BJ (cell line): ENCODE data around the gene B4GALNT1. TPM values are rescaled to one million over a fixed set of nuclear protein-coding genes. Genes with fewer than 3 reads are reported as not detected.
"Not testable (repeated sequence)": the region's sequence is repeated elsewhere in the genome, so short reads cannot be mapped to it uniquely, and the experiment has no call there.

Experiments
- CTCF ChIA-PET: fragments of 350-600 bp; formaldehyde crosslinking; extraction: SDS; loops from one replicate; lab custom pipeline; 2021; ENCODE audit warnings: antibody characterized with exemption, inconsistent platforms; lab: Yijun Ruan, JAX
- POLR2A ChIA-PET: fragments of 300-600 bp; sonication (Branson Sonifier 250); formaldehyde crosslinking; extraction: SDS; loops from one replicate; lab custom pipeline; 2021; ENCODE audit warnings: antibody characterized with exemption; lab: Charles Lee
- DNase-seq: peaks from one replicate; pipeline ENCODE4 v3.0.0-alpha.2; 2011; ENCODE audit warnings: low read depth
- H3K27me3 ChIP-seq: 2 replicates; pipeline ENCODE4 v1.6.0; 2011; ENCODE audit warnings: low read length; ENCODE audit not compliant: control insufficient read depth, insufficient read depth
- H3K36me3 ChIP-seq: 2 replicates; pipeline ENCODE4 v1.5.1; 2011; ENCODE audit warnings: low read length; ENCODE audit not compliant: control insufficient read depth, insufficient read depth
- H3K4me3 ChIP-seq: 2 replicates; pipeline ENCODE4 v1.5.1; 2011; ENCODE audit warnings: low read depth, mild to moderate bottlenecking, control low read depth, low read length
- CTCF ChIP-seq: IDR thresholded peaks from 2 replicates; pipeline ENCODE4 v1.5.1; 2011; ENCODE audit warnings: low read depth, mild to moderate bottlenecking, control low read depth, inconsistent platforms, low read length, moderate library complexity; ENCODE audit not compliant: insufficient read depth
- polyA minus RNA-seq: library from RNA; depleted of rRNA, polyadenylated mRNA; stranded (reverse); fragments of >200 nt; gene quantifications from 2 replicates; pipeline ENCODE4 v1.2.3, GENCODE V29; 2011; rRNA and poly(A)+ RNA removed
- polyA plus RNA-seq: library from polyadenylated mRNA; depleted of rRNA; stranded (reverse); fragments of >200 nt; gene quantifications from 2 replicates; pipeline ENCODE4 v1.2.3, GENCODE V29; 2011; rRNA removed

Gene B4GALNT1
- polyA plus RNA-seq (1.2 and 2.7 TPM in 2 replicates), polyA minus RNA-seq (0.98 and 1.6 TPM in 2 replicates)

DNA sequence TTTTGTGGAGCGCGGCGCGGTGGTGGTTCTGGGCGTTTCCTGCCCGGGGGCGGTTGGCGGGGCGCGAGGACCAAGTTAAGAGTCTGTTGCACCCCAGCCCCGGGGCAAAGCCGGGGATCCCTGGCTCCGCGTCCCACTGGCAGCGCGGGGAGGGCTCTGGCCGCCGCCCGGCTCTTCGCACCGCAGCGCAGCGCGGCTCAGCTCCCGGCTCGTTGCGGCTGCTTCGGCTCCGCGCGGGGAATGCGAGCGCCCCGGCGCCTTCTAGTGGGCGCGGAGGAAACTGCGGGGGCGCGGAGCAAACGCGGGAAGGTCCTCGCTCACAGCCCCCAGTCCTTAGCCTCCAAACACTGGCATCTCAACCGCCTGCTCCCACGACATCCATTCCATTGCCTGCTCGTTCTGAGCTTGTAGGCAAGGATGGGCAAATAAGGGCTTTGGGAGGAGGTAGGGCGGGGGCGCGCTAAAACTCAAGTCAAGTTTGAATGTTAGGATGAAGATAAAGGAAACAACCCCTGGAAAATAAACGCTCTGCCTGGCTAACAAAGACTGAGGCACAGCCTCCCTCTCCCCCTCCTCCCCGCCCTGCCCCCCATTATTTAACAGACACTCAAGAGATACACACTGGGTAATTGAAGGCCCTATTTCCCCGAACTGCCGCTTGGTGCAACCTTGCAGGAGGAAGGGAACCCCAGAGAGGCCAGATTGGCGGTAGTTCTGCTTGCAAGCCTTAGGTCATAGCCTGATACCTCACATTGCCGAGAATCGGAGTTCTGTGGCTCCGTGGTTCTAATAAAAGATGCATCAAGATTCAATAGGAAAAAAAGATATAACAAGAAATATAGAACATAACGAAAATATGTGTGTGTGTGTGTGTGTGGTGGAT, at the start of gene B4GALNT1:
B4GALNT1 (minus strand) TSS at position 244 of the 883 bp plus-strand sequence. CDS start 1,069 bp downstream, outside the sequence.
- Histone ChIP-seq H3K4me3 (peak within 1 kb of the TSS; percentile 49), H3K36me3 (no peaks in the 10 kb centered on the region), H3K27me3 (peaks cover 14% of the 10 kb centered on the region)
- POLR2A ChIA-PET, result no interaction called here
- no peak for DNase-seq
- peak; percentile 87 for TF ChIP-seq CTCF
- CTCF ChIA-PET, result interaction anchor here (0.6 to 17.5 kb wide), 26 partner anchors 7 to 343 kb away, joined by 3 to 257 read pairs (median 4); partner anchors contain the start of gene PIP4K2C

DNA sequence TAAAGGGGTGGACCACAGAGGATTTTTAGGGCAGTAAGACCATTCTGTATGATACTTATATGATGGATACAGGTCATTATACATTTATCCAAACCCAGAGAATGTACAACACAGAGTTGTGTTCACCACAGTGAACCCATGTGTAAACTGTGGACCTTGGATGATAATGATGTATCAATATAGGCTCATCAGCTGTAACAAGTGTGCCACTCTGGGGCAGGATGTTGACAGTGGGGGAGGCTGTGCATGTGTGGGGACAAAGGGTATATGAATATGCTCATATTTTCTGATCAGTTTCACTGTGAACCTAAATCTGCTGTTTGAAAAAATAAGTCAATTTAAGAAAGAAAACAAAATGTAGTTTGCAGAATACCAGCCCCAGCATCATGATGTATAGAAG, 46.7 kb upstream of the B4GALNT1 start:
- Histone ChIP-seq H3K27me3 (peaks cover 4% of the 10 kb centered on the region), H3K36me3 (no peaks in the 10 kb centered on the region), H3K4me3 (no peak overlapping the region)
- no peak for DNase-seq
- no peak for TF ChIP-seq CTCF
- ChIA-PET CTCF (no interaction called here), POLR2A (no interaction called here)

DNA sequence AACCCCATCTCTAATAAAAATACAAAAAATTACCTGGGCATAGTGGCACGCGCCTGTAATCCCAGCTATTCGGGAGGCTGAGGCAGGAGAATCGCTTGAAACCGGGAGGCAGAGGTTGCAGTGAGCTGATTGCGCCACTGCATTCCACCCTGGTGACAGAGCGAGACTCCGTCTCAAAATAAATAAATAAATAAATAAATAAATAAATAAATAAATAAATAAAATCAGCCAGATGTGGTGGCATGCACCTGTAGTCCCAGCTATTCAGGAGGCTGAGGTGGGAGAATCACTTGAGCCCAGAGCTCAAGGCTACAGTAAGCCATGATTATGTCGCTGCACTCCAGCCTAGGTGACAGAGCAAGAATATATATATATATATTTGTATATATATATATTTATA, 44.9 kb upstream of the B4GALNT1 start:
- H3K27me3 ChIP-seq, H3K36me3 ChIP-seq, H3K4me3 ChIP-seq, DNase-seq, POLR2A ChIA-PET, CTCF ChIA-PET: not testable (repeated sequence)

DNA sequence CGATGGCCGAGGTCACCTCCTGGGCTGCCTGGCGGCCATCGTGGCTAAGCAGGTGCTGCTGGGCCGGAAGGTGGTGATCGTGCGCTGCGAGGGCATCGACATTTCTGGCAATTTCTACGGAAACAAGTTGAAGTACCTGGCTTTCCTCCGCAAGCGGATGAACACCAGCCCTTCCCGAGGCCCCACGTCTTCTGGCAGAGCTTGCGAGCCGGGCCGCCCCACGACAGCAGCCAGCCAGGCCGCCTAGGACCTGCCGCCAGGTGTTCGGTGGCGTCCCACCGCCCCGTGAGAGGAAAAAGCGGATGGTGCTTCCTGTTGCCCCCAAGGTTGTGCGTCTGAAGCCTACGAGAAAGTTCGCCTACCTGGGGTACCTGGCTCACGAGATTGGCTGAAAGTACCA, 41.7 kb upstream of the B4GALNT1 start:
- no peak overlapping the region for H3K4me3 ChIP-seq
- H3K36me3 ChIP-seq, result no peaks in the 10 kb centered on the region
- H3K27me3 ChIP-seq, result peaks cover 2% of the 10 kb centered on the region
- no peak for TF ChIP-seq CTCF
- ChIA-PET POLR2A (no interaction called here), CTCF (interaction anchor here (0.9 to 1.6 kb wide), 2 partner anchors 13 to 51 kb away, joined by 4 read pairs; no protein-coding TSS in a partner anchor)
- DNase-seq, result no peak

- H3K4me3 ChIP-seq, result no peak overlapping the region
- no peaks in the 10 kb centered on the region for H3K36me3 ChIP-seq
- DNase-seq, result no peak
- peaks cover 2% of the 10 kb centered on the region; the same call in 1 of the 2 replicates for H3K27me3 ChIP-seq
- TF ChIP-seq CTCF, result no peak
- ChIA-PET POLR2A (no interaction called here), CTCF (interaction anchor here (0.6 to 1.8 kb wide), 2 partner anchors 30 to 89 kb away, joined by 3 to 5 read pairs; no protein-coding TSS in a partner anchor)
Measured at GRCh38 chr12:57672801-57673200, 39.8 kb upstream of the B4GALNT1 start.

GRCh38 chr12:57671811-57672210, 38.8 kb upstream of the B4GALNT1 start:
- DNase-seq, POLR2A ChIA-PET, H3K4me3 ChIP-seq, H3K27me3 ChIP-seq, H3K36me3 ChIP-seq: not testable (repeated sequence)
- CTCF ChIA-PET, result interaction anchor here (1.8 kb wide), 1 partner anchor 88 kb away, joined by 5 read pairs; no protein-coding TSS in a partner anchor

GRCh38 chr12:57669691-57670090, 36.7 kb upstream of the B4GALNT1 start:
- CTCF ChIA-PET, H3K4me3 ChIP-seq, H3K27me3 ChIP-seq, DNase-seq, POLR2A ChIA-PET, H3K36me3 ChIP-seq: not testable (repeated sequence)
